K562 (cell line): ENCODE measurements around the gene CDH8. TPM values are rescaled to one million over a fixed set of nuclear protein-coding genes. Genes with fewer than 3 reads are reported as not detected.

Experiments used
- ATAC-seq: fragments of 200-7000 bp; cut with Tn5 transposase; 3 replicates; pipeline ENCODE4 v1.9.1; 2020; ENCODE audit warnings: moderate library complexity
- BruUV-seq: library from RNA; stranded (reverse); fragments of 400-500 nt; replicated peaks from 2 replicates; lab custom pipeline; 2021; lab: Mats Ljungman, UMichigan
- CTCF ChIA-PET: fragments of 300-600 bp; formaldehyde crosslinking; extraction: SDS; loops from one replicate; lab custom pipeline; 2021; ENCODE audit warnings: low intra/inter-chr PET ratio; lab: Yijun Ruan, JAX
- POLR2A ChIA-PET: fragments of 300-600, 350-650 bp; sonication (Branson Sonifier 250); formaldehyde crosslinking; extraction: SDS; loops from one replicate; lab custom pipeline; 2021; ENCODE audit warnings: antibody characterized with exemption, inconsistent platforms; lab: Yijun Ruan, JAX
- DNase-seq, 4 experiments: peaks; one replicate each; pipeline versions ENCODE4 v3.0.0 to v3.0.0-alpha.2; 2011 to 2018; ENCODE audit warnings: low spot score in 3 of 4, mixed read lengths in 3 of 4; ENCODE audit errors: extremely low read depth in 1 of 4
- FAIRE-seq: peaks from 2 replicates; lab custom pipeline; 2011; peaks lifted over from hg19 to GRCh38; lab: Jason Lieb, UNC
- H2AFZ ChIP-seq: 2 replicates; pipeline ENCODE4 v1.6.0; 2011; ENCODE audit warnings: low read depth, low read length, control low read depth, inconsistent platforms
- H3K27ac ChIP-seq: fragments of 200-600 bp; 3 replicates; pipeline ENCODE4 v1.8.0; 2011; ENCODE audit warnings: low read depth, mild to moderate bottlenecking, control low read depth, inconsistent platforms, low read length, moderate library complexity, mixed read lengths; ENCODE audit errors: extremely low read depth
- H3K27me3 ChIP-seq, 2 experiments: fragments of 300-600 bp in 1 of 2; 2 replicates in 1 of 2; 3 replicates in 1 of 2; pipeline versions ENCODE4 v1.6.0 to v1.8.0; 2011; ENCODE audit warnings: inconsistent platforms in 2 of 2, low read length in 2 of 2, mild to moderate bottlenecking in 1 of 2, mixed read lengths in 1 of 2, moderate library complexity in 1 of 2; ENCODE audit not compliant: control insufficient read depth in 2 of 2, insufficient read depth in 2 of 2
- H3K36me3 ChIP-seq: fragments of 300-600 bp; 3 replicates; pipeline ENCODE4 v1.8.0; 2011; ENCODE audit warnings: mild to moderate bottlenecking, low read length, inconsistent platforms; ENCODE audit not compliant: control insufficient read depth, insufficient read depth
- H3K4me1 ChIP-seq, 2 experiments: fragments of 200-600 bp in 1 of 2; replicated peaks in 1 of 2; 2 replicates in 1 of 2; 3 replicates in 1 of 2; pipeline versions ENCODE4 v1.5.1 to v1.8.0; 2011; ENCODE audit warnings: inconsistent platforms in 2 of 2, low read length in 2 of 2, mild to moderate bottlenecking in 1 of 2, mixed read lengths in 1 of 2, moderate library complexity in 1 of 2; ENCODE audit not compliant: control insufficient read depth in 2 of 2, insufficient read depth in 2 of 2
- H3K4me2 ChIP-seq: 2 replicates; pipeline ENCODE4 v1.6.1; 2011; ENCODE audit warnings: low read length, control low read depth, inconsistent platforms, mixed read lengths; ENCODE audit not compliant: insufficient read depth
- H3K4me3 ChIP-seq: fragments of 200-600 bp; sonication (generic), shearing (Covaris generic); 2 replicates; pipeline ENCODE4 v1.5.1; 2016; ENCODE audit warnings: control low read depth, inconsistent platforms
- H3K79me2 ChIP-seq: fragments of 200-600 bp; 3 replicates; pipeline ENCODE4 v1.8.0; 2011; ENCODE audit warnings: low read length, inconsistent platforms; ENCODE audit not compliant: control insufficient read depth, insufficient read depth
- H3K9ac ChIP-seq, 2 experiments: 2 replicates each; pipeline versions ENCODE4 v1.6.0 to v1.6.1; 2011; ENCODE audit warnings: low read depth in 2 of 2, low read length in 2 of 2, control low read depth in 1 of 2, inconsistent platforms in 1 of 2, mild to moderate bottlenecking in 1 of 2, mixed read lengths in 1 of 2; ENCODE audit not compliant: insufficient read depth in 1 of 2
- H3K9me1 ChIP-seq: one replicate; pipeline ENCODE4 v1.6.0; 2011; ENCODE audit warnings: inconsistent platforms, mild to moderate bottlenecking, low read length, moderate library complexity; ENCODE audit not compliant: control insufficient read depth, insufficient read depth
- H3K9me3 ChIP-seq: replicated peaks from 2 replicates; pipeline ENCODE4 v1.5.1; 2011; ENCODE audit warnings: low read depth, low read length, inconsistent platforms; ENCODE audit not compliant: control insufficient read depth, insufficient read depth
- H4K20me1 ChIP-seq: replicated peaks from 2 replicates; pipeline ENCODE4 v1.6.1; 2011; ENCODE audit warnings: low read length, inconsistent platforms, mixed read lengths; ENCODE audit not compliant: control insufficient read depth, insufficient read depth
- EGR1 ChIP-seq: fragments of 450-650 bp; conservative IDR thresholded peaks from 2 replicates; pipeline ENCODE4 v1.6.1; 2017; ENCODE audit warnings: mild to moderate bottlenecking
- EZH2 ChIP-seq: IDR thresholded peaks from 2 replicates; pipeline ENCODE4 v1.6.1; 2012; ENCODE audit warnings: low read depth, mild to moderate bottlenecking, inconsistent platforms, low read length, borderline replicate concordance
- HNRNPK ChIP-seq: fragments of 200-400 bp; formaldehyde crosslinking; IDR thresholded peaks from one replicate; pipeline ENCODE4 v1.6.1; 2018; ENCODE audit warnings: mild to moderate bottlenecking, low read depth, low read length; ENCODE audit not compliant: poor library complexity, severe bottlenecking
- MTF1 ChIP-seq: fragments of 250-450 bp; sonication (Bioruptor Pico); IDR thresholded peaks from 2 replicates; pipeline ENCODE4 v1.9.0; 2021; ENCODE audit warnings: moderate library complexity, mild to moderate bottlenecking, inconsistent platforms, borderline replicate concordance
- RBFOX2 ChIP-seq: fragments of 200-400 bp; formaldehyde crosslinking; IDR thresholded peaks from 2 replicates; pipeline ENCODE4 v1.6.1; 2017; ENCODE audit warnings: low read depth, mild to moderate bottlenecking, low read length, moderate library complexity
- RERE ChIP-seq: sonication (generic); formaldehyde crosslinking; IDR thresholded peaks from 2 replicates; pipeline ENCODE4 v1.8.0; 2023; ENCODE audit warnings: missing genetic modification reagents, mild to moderate bottlenecking, borderline replicate concordance
- SMC3 ChIP-seq: conservative IDR thresholded peaks from 2 replicates; pipeline ENCODE4 v1.6.1; 2011; ENCODE audit warnings: low read depth, low read length, improper control_type of control experiment; ENCODE audit not compliant: insufficient read depth
- SRF ChIP-seq, 2 experiments: fragments of 250-450, 450-650 bp in 1 of 2; sonication (Bioruptor Pico) in 1 of 2; sonication (generic) in 1 of 2; formaldehyde crosslinking; IDR thresholded peaks; 2 replicates each; pipeline versions ENCODE4 v1.5.0 to v1.5.1; 2020 to 2022; ENCODE audit warnings: mild to moderate bottlenecking in 1 of 2, missing genetic modification reagents in 1 of 2
- THAP12 ChIP-seq: fragments of 250-450 bp; sonication (Bioruptor Pico); IDR thresholded peaks from 2 replicates; pipeline ENCODE4 v1.9.0; 2021; ENCODE audit warnings: mild to moderate bottlenecking, inconsistent platforms
- ZNF3 ChIP-seq: fragments of 250-450 bp; sonication (Bioruptor Pico); IDR thresholded peaks from 2 replicates; pipeline ENCODE4 v1.5.0; 2021; ENCODE audit warnings: mild to moderate bottlenecking, moderate library complexity
- ZNF395 ChIP-seq: fragments of 200-800 bp; sonication (Bioruptor generic); IDR thresholded peaks from 2 replicates; pipeline ENCODE4 v1.6.1; 2017; ENCODE audit warnings: missing genetic modification characterization, missing compliant biosample characterization
- ZNF583 ChIP-seq: fragments of 250-450 bp; sonication (Bioruptor Pico); IDR thresholded peaks from 2 replicates; pipeline ENCODE4 v1.4.0; 2020
- WGBS: fragments of 100-300 bp; shearing (Covaris generic); methylation state at CpG from one replicate; pipeline ENCODE4 v1.1.6; 2016; ENCODE audit warnings: low coverage, mixed read lengths; ENCODE audit not compliant: insufficient coverage; ENCODE audit errors: missing lambda C conversion rate; 5-methylcytosine and 5-hydroxymethylcytosine counted together
- in situ Hi-C: fragments of 300-500 bp; cut with MboI; formaldehyde crosslinking; loops from 4 replicates; pipeline ENCODE4 v1.15.0; 2018; ENCODE audit warnings: inconsistent platforms, mixed read lengths
- intact Hi-C: fragments of 100-400 bp; cut with micrococcal nuclease; formaldehyde crosslinking; loops from 2 replicates; pipeline ENCODE4 v1.14.2; 2022
- polyA plus RNA-seq, 8 experiments: library from polyadenylated mRNA; depleted of rRNA in 4 of 8; stranded (reverse) in 5 of 8; unstranded in 3 of 8; fragments of >200 nt; fragmentation: Nextera tagmentation in 2 of 8; fragmentation: Illumina TruSeq in 1 of 8; extraction: Ambion mirVana in 2 of 8; extraction: Trizol in 1 of 8; gene quantifications; 2 replicates each; pipeline versions ENCODE4 v1.2.1 to v1.2.3, GENCODE V29; 2011 to 2014; ENCODE audit warnings: inconsistent platforms in 1 of 8, missing spikeins in 1 of 8
- total RNA-seq, 7 experiments: library from RNA; depleted of rRNA in 6 of 7; stranded (reverse); fragments of >200 nt in 6 of 7; fragmentation: Illumina TruSeq in 2 of 7; extraction: Trizol in 2 of 7; gene quantifications; 2 replicates each; pipeline versions ENCODE4 v1.2.1 to v1.2.3, GENCODE V29; 2011 to 2021; ENCODE audit warnings: low replicate concordance in 1 of 7

Gene CDH8
- total and polyA plus RNA-seq, 9 of the 15 experiments (the other 6 are each of a cell fraction or from before 2014, with no cell fraction given) = 0.22 to 1.4 (median 0.42) TPM; not detected in 4

GRCh38 chr16:61654962-61655361 lies 381.3 kb downstream of the CDH8 start (continued):
- TF ChIP-seq RBFOX2 (no peak), ZNF395 (no peak), EGR1 (no peak)

GRCh38 chr16:61653544-61653943 lies 382.7 kb downstream of the CDH8 start:
- no peaks in the 10 kb centered on the region for H3K36me3 ChIP-seq
- H3K27me3 ChIP-seq = no peaks in the 10 kb centered on the region
- no peaks in the 10 kb centered on the region for H4K20me1 ChIP-seq
- ChIA-PET CTCF (no interaction called here), POLR2A (interaction anchor here (0.6 kb wide), 1 partner anchor 888 kb away, joined by 3 read pairs; no protein-coding TSS in a partner anchor)
- H3K9me3 ChIP-seq = no peaks in the 10 kb centered on the region
- intact Hi-C loops = no loop called here
- ATAC-seq = no peak
- in situ Hi-C loops = no loop called here
- no peak overlapping the region for H3K27ac ChIP-seq
- 0% methylated on average over 7 of the region's 7 CpGs for WGBS
- H3K9ac ChIP-seq = no peak overlapping the region
- no peak overlapping the region for H3K4me3 ChIP-seq
- DNase-seq = no peak
- H3K79me2 ChIP-seq = no peaks in the 10 kb centered on the region
- no peaks in the 10 kb centered on the region for H3K9me1 ChIP-seq
- no peak for FAIRE-seq
- H3K4me1 ChIP-seq = no peaks in the 10 kb centered on the region
- H2AFZ ChIP-seq = no peak overlapping the region
- H3K4me2 ChIP-seq = no peak overlapping the region
- no TSS peak for BruUV-seq
- no peak for TF ChIP-seq ZNF583
- TF ChIP-seq HNRNPK = no peak
- no peak for TF ChIP-seq SMC3
- TF ChIP-seq EZH2 = no peak
- no peak for TF ChIP-seq MTF1 (CRISPR knock-in tag)
- TF ChIP-seq THAP12 (CRISPR knock-in tag) = no peak
- TF ChIP-seq RERE (CRISPR knock-in tag) = no peak
- TF ChIP-seq ZNF3 (CRISPR knock-in tag) = no peak
- TF ChIP-seq SRF (CRISPR knock-in tag; IDR thresholded peaks at IDR 0.05) = no peak
